Lower lobe of right lung (tissue), 2 donors: ENCODE data around the gene NUBP2. TPM values are rescaled to one million over a fixed set of nuclear protein-coding genes. Genes with fewer than 3 reads are reported as not detected.

Source experiments
- ATAC-seq, 2 donors: fragments of 200-7000 bp; cut with Tn5 transposase; one replicate each; pipeline ENCODE4 v1.9.1; 2020 to 2022; ENCODE audit warnings: mild to moderate bottlenecking in 2 of 2, moderate library complexity in 2 of 2
- DNase-seq: peaks from one replicate; pipeline ENCODE4 v3.0.0-alpha.2; 2020
- H3K27ac ChIP-seq: fragments of 200-600 bp; one replicate; pipeline ENCODE4 v1.8.0; 2022
- H3K27me3 ChIP-seq: fragments of 200-600 bp; one replicate; pipeline ENCODE4 v1.8.0; 2022; ENCODE audit warnings: low read depth
- H3K36me3 ChIP-seq: fragments of 200-600 bp; one replicate; pipeline ENCODE4 v1.8.0; 2022; ENCODE audit warnings: mild to moderate bottlenecking
- H3K4me1 ChIP-seq: fragments of 200-600 bp; one replicate; pipeline ENCODE4 v1.8.0; 2022
- H3K4me3 ChIP-seq: fragments of 200-600 bp; one replicate; pipeline ENCODE4 v1.8.0; 2022; ENCODE audit warnings: mild to moderate bottlenecking
- H3K9me3 ChIP-seq: fragments of 200-600 bp; one replicate; pipeline ENCODE4 v1.8.0; 2022
- CTCF ChIP-seq: fragments of 200-600 bp; IDR thresholded peaks from one replicate; pipeline ENCODE4 v1.8.0; 2022; ENCODE audit warnings: antibody characterized with exemption, mild to moderate bottlenecking
- intact Hi-C: fragments of 100-400 bp; cut with DNase I; formaldehyde crosslinking; loops from one replicate; pipeline ENCODE4 v1.11.0; 2022
- total RNA-seq: library from RNA; stranded (reverse); fragmentation: NEBNext Ultra II Directional; extraction: Animal tissue kit (Norgen Biotek cat#: 25700); gene quantifications from one replicate; pipeline ENCODE4 v1.2.1, GENCODE V29; 2021
- donor health status: DM: no; HTN: yes; CAD: no; lungs with severe emphysema.

The NUBP2 gene
- total RNA-seq, 1 donor from 2014 or later: 36.0 TPM

GRCh38 chr16:1781758-1782407, 877 bp upstream of the NUBP2 start:
- peaks cover 41% of the 10 kb centered on the region for H3K4me1 ChIP-seq
- H3K4me3 ChIP-seq: peak overlapping the region; percentile 91
- no peak for TF ChIP-seq CTCF
- DNase-seq (no peak), ATAC-seq (peak; percentile 5 to 31)
- peaks cover 50% of the 10 kb centered on the region for H3K36me3 ChIP-seq
- no peaks in the 10 kb centered on the region for H3K27me3 ChIP-seq
- intact Hi-C loops: no loop called here
- H3K9me3 ChIP-seq: no peaks in the 10 kb centered on the region
- peak overlapping the region; percentile 90 for H3K27ac ChIP-seq

GRCh38 chr16:1784977-1785845, 2.5 kb downstream of the NUBP2 start:
- DNase-seq: no peak
- peaks cover 38% of the 10 kb centered on the region for H3K4me1 ChIP-seq
- no peaks in the 10 kb centered on the region for H3K9me3 ChIP-seq
- H3K27me3 ChIP-seq: no peaks in the 10 kb centered on the region
- no peak for ATAC-seq
- H3K36me3 ChIP-seq: peaks cover 55% of the 10 kb centered on the region
- no peak for TF ChIP-seq CTCF
- H3K27ac ChIP-seq: no peak overlapping the region
- intact Hi-C loops: no loop called here
- no peak overlapping the region for H3K4me3 ChIP-seq

GRCh38 chr16:1785846-1786170, 3.0 kb downstream of the NUBP2 start:
- Histone ChIP-seq H3K4me1 (peaks cover 32% of the 10 kb centered on the region), H3K9me3 (no peaks in the 10 kb centered on the region), H3K27me3 (no peaks in the 10 kb centered on the region), H3K36me3 (peaks cover 49% of the 10 kb centered on the region), H3K4me3 (no peak overlapping the region), H3K27ac (no peak overlapping the region)
- intact Hi-C loops: no loop called here
- DNase-seq: no peak
- no peak for TF ChIP-seq CTCF
- ATAC-seq: no peak

- Histone ChIP-seq H3K9me3 (no peaks in the 10 kb centered on the region), H3K27me3 (no peaks in the 10 kb centered on the region), H3K4me1 (peaks cover 25% of the 10 kb centered on the region), H3K36me3 (peaks cover 45% of the 10 kb centered on the region), H3K27ac (no peak overlapping the region), H3K4me3 (no peak overlapping the region)
- DNase-seq (no peak), ATAC-seq (no peak)
- no peak for TF ChIP-seq CTCF
- intact Hi-C loops: no loop called here
Measured at GRCh38 chr16:1786242-1787055, 3.7 kb downstream of the NUBP2 start.

GRCh38 chr16:1787056-1787321, 4.2 kb downstream of the NUBP2 start:
- Histone ChIP-seq H3K4me1 (peaks cover 23% of the 10 kb centered on the region), H3K27ac (no peak overlapping the region), H3K27me3 (no peaks in the 10 kb centered on the region), H3K36me3 (peaks cover 45% of the 10 kb centered on the region), H3K9me3 (no peaks in the 10 kb centered on the region), H3K4me3 (no peak overlapping the region)
- intact Hi-C loops: no loop called here
- DNase-seq: no peak
- ATAC-seq: no peak
- no peak for TF ChIP-seq CTCF
